Sigmoid colon (tissue), 4 donors: ENCODE measurements around the gene PTRHD1.

ENCODE experiments used
- CTCF ChIP-seq, 4 experiments: fragments of 450-650 bp in 3 of 4; fragments of 200-600 bp in 1 of 4; IDR thresholded peaks; one replicate each; pipeline ENCODE4 v1.5.1; 2016 to 2019; ENCODE audit warnings: antibody characterized with exemption in 4 of 4, mild to moderate bottlenecking in 3 of 4, moderate library complexity in 2 of 4
- EP300 ChIP-seq, 4 donors: sonication (generic); formaldehyde crosslinking; IDR thresholded peaks; one replicate each; pipeline ENCODE4 v1.6.1; 2017; ENCODE audit warnings: antibody characterized with exemption in 4 of 4
- POLR2A ChIP-seq, 2 donors: fragments of 450-650 bp; IDR thresholded peaks; one replicate each; pipeline ENCODE4 v1.6.1; 2016; ENCODE audit warnings: antibody characterized with exemption in 2 of 2, mild to moderate bottlenecking in 2 of 2, moderate library complexity in 2 of 2

- TF ChIP-seq CTCF (IDR thresholded peaks at IDR 0.05) (no peak), POLR2A (IDR thresholded peaks at IDR 0.05) (no peak), EP300 (IDR thresholded peaks at IDR 0.05) (no peak)
These were observed 45.9 kb downstream of the PTRHD1 start for GRCh38 chr2:24747299-24747698.
